Kidney glomerular epithelial cell (primary cell): Measurements from ENCODE around the gene FAM228B.
"Not testable (repeated sequence)": the region's sequence is repeated elsewhere in the genome, so short reads cannot be mapped to it uniquely, and the experiment has no call there.

Experiments
- DNase-seq: peaks from one replicate; lab custom pipeline; 2025; lab: John Stamatoyannopoulos, UW

FAM228B gene

DNA sequence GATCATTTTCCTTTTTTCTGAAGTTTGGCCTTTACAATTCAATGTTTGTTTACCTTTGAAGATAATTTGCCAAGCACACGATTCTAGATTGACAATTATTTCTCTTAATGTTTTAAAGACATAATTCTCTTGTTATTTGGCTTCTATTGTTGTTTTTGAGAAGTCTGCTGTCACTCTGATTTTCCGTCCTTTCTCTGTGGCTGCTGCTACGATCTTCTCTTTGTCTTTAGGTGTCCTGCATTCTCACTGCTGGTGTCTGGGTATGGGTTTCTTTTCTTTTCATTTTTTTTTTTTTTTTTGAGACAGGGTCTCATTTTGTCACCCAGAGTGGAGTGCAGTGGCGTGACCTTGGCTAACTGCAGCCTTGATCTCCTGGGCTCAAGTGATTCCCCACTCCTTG, 36.4 kb downstream of the FAM228B start:
- DNase-seq, result no peak

DNA sequence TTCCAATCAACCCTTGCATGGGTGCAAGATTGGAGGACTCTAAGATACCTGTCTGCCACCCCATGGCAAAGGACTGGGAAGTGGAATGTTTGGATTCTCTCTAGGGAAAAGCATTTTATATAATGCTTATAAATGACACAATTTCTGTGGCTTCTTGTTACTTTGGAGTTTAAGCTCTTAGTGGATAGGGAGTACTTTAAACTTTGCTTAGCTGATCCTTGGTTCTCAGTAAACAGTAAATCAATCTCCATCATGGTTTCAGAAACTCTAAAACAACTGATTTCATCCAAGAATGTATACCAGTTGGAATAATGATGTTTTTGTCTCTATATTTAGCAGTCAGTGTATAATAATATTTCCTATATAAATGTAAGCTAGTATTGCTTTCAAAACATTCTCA, 37.5 kb downstream of the FAM228B start:
- DNase-seq, result no peak

DNA sequence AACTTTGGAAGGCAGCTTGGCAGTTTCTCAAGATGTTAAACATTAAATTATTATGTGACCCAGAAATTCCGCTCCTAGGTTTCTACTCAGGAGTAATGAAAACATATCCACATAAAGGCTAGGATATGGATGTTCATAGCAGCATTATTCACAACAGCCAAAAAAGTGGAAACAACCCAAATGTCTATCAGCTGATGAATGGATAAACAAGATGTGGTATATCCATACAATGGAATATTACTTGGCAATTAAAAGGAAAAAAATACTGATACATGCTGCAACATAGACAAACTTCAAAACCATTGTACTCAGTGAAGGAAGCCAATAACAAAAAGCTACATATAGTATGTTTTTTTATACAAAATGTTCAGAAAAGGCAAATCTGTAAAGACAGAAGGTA, 39.2 kb downstream of the FAM228B start:
- no peak for DNase-seq

DNA sequence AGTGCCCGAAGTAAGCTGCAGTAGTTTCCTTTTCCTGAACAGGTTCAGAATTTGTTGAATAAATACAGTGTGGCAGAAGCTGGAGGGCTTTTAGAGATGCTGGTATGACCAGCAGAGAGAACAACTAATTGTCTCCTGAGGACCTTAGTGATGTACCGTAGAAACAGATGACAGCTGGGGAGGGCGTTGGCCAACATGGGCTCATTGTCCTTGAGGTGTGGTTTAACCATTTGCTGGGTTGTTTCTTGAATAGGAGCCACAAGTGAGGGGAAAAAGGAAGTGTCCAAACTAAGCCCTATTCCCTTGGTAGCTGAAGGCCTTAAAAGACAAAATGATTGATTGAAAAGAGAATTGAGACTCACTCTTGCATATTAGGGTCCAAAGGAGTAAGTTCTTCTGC, 39.9 kb downstream of the FAM228B start:
- DNase-seq, result no peak

DNA sequence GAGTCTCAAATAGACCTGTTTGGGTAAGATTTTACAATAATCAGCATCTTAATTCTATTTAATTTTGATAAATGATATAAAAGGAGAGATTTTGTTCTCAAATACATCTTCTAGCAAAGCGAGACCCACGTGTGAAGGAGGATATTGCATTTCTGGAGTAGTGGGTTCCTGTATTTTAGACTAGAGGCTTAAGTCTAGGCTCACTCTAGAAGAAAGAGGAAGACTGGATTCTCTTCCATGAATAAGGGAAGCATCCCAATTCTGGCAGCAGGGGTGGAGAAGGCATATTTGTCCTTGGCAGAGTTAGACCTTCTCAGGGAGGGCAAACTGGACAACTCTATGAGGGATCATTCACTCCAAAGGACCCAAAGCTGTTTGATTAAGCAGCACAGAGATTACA, 40.3 kb downstream of the FAM228B start:
- DNase-seq, result no peak

DNA sequence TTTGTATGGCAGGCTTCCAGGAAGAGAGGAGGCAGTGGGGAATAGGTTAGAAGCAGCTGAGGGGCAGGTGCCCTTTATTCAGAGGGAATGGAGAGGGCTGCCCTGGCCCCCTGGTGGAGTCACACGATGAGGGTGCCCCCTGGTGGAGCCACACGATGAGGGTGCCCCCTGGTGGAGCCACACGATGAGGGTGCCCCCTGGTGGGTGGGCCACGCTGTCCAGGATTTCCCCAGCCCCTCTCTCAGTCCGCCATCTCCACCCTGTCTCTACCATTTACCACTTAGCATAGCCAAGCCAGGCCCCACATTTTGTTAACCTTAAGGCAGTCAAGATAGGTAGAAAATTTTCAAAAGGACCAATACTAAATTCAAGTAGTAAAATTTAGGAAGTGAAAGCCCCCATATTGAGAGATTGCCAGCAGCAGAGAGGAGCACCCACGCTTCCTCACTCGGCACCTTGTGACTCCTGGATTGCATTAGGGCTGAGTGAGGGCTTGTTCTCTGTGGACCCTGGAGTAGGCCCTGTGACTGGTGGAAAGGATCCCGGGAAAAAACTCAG, 41.2 kb downstream of the FAM228B start:
- DNase-seq, result no peak

DNA sequence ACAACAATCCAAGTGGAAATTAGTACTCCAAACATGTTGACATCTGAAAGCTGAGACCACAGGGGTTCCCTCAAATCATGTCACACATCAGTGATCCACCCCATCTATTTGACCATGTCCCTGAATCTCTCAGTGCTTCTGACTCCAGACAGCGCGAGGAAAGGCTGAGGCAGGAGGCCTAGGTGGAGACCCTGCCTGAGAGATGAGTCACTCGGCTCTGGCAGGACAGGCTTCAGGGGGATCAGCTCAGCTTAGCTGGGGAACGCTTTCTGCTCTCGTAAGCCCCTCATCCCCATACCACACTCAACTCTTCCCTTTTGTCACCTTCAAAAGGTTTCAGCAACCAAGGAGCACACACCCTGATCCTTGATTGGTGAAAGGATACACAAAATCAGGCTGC, 45.8 kb downstream of the FAM228B start:
- no peak for DNase-seq

DNA sequence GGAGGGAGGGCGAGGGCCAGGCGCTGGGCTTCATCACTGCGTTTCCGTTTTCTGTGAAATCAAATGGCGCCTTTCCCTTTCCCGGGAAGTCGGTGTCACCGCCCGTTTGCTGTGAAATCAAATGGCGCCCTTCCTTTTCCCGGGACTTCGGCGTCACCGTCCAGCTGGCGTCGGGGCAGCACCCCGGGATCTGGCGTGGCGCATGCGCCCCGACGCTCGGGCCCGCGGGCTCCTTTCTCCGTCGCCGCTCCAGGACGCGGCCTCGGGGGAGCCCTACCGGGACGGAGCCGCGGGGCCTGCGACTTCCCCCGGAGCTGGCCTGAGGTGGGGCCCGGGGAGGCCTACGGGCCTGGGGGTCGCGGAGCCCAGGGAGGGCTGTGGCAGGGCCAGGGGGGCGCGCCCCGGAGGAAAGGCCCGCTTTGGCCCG, 51.6 kb downstream of the FAM228B start, which contains the start of gene FAM228A:
FAM228A (plus strand) TSS at position 203 of the 427 bp plus-strand sequence. CDS start 428 bp downstream, outside the sequence.
- DNase-seq, result no peak

DNA sequence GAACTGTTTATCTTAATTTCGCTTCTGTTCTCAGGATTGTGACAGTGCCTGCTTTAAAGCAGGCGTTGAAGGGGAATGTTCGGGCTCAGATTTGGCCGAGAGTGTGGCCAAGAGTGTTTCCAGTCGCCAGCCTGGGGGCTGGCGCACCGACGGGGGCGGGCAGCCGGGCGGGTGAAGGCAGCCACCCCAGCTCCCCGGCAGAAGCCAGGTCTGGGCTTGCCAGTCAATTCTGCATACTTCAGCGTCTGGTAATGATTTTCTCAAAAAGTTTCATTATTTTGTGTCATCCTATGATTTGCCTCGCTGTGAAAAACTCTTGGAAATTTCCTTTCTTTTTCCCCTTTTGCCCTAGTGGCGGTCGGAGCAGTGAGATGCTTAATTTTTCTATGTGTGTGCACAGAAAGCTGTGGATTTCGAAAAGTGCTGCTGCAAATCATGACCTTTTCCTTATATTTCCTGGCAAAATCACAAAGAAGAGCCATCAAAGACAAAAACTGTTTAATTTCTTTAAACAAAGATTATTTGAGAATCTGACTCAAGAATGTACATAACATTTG, 52.4 kb downstream of the FAM228B start:
- no peak for DNase-seq

DNA sequence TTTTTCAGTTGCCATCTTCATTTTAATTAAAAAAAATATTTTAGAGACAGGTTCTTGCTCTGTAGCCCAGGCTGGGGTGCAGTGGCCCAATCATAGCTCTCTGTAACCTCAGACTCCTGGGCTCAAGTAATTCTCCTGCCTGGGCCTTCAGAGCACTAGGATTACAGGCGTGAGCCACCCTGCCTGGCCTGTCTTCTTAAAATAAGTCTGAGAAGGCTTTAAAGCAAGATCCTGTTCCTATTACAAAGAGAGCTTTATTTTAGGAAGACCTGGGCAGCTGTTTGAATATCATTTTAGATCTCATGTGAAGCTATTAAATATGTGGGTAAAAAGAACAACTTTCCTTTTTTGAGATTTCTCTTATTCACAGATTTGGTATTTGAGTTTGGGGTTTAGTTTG, 53.1 kb downstream of the FAM228B start:
- DNase-seq, result no peak

DNA sequence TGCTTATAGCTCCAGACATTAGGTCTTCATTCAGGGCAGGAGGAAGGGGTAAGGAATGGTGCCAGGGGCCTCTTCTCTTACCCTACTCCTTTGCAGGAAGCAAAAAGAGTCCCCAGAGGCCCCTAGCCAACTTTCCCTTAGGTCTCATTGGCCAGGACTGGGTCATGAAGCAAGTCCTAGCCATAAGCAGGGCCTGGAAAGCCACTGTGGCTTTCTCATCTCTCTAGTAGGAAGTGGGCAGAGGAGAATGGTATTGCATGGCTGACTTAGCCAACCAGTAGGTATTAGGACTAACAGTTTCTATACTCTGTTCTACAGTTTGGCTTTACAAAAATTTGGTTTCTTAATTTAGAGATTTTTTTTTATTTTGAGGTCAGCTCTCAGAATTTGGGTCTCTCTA, 56.4 kb downstream of the FAM228B start:
- no peak for DNase-seq

DNA sequence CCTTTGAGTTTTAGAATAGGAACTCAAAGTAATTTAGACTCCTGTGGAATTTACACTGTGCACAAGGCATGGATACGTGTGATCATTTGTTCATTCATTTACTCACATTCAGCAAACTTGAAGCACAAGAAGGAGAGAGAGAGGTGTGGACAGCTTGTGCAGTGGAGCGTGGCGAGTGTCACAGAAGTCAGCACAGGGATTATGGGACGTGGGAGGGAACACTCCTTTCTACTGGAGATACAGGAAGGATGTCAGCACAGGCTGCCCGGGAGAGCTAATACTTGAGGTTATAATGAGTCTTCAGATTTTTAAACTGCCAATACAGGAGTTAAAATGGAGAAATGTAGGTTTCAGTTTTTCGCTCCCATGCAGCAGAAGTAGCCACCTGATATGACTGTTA, 58.6 kb downstream of the FAM228B start:
- DNase-seq, result peak; percentile 10

DNA sequence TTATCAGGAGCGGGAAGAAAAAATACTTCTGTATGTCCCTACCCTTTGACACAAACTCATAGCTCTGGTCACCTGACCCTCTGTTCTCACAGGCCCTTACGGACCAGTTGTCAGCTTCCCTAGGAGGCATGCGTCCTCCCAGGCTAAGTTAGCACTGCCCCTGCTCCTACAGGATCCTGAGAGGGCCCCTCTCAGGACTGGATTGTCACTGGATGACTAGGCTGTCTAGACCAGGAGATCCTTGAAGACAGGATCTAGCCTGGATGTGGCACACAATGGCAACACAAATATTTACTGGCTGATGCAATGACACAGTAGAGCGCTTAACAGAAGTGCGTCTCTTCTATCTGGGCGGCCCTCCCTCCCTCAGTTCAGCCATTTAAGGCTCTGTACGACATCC, 59.2 kb downstream of the FAM228B start:
- no peak for DNase-seq

DNA sequence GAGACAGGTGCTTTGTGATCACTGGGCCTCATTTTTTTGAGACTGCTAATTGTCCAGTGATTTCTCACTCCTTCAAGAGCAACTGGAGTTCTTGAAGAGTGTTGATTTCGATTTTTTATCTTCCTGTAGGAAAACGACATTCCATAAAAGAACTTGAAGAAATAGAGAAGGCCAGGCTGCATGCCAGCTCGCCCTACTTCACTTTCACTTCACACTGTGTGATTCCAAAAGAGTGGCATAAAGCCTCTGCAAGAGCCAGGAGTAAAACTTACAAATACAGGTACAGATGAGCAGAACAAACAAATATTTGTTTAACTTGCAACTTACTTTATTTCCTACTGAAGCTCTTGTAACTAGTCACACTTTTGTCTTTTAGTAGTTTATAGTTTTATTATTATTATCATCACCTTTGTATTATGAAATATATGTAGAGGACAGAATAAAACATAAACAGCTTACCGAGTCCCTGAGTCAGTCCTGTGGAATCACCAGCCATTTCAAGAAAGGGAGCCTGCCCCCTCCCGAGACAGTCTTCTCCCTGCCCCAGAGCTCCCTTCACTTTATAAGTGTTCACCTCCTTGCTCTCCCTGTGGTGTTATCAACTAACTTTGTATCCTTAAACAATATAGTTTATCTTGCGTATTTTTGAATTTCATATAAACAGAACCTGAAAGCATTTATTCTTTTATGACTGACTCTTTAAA, 60.2 kb downstream of the FAM228B start:
- DNase-seq, result no peak

DNA sequence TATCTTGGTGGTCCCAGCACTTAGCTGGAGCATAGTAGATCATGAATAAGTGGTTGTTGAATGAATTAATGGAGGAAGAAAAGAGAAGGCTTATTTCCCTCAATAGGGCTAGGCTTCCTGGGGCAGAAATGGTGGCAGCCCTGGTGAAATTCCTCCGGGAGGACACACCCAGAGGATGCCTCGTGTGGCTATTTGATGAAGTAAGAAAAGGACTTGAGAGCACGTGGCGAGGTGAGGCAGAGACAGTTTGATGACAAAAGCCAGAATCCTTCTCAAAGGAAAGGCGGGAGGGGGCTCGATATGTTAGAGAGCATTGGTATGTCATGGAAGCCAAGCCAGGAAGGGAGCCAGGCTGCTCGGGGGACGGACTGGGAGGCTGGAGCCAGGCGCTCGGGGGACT, 66.3 kb downstream of the FAM228B start:
- no peak for DNase-seq

DNA sequence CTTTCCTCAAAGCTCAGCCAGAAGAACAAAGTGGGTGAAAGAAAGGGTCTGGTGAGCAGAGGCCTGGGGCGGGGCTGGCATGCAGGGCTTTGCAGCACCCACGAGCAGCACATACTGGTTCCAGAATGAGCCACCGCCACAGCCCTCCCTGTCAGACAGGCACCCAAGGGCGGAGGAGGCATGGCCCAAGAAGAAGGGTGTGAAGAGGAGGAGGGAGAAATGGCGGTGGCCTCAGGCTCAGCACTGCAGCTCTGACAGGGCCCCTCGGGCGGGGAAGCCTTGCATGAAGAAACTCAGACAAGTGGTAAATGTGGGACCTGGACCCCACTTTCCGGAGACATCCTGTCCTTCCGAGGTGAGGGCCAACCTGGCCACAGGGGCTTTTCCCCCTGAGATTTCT, 67.2 kb downstream of the FAM228B start:
- DNase-seq, result no peak

DNA sequence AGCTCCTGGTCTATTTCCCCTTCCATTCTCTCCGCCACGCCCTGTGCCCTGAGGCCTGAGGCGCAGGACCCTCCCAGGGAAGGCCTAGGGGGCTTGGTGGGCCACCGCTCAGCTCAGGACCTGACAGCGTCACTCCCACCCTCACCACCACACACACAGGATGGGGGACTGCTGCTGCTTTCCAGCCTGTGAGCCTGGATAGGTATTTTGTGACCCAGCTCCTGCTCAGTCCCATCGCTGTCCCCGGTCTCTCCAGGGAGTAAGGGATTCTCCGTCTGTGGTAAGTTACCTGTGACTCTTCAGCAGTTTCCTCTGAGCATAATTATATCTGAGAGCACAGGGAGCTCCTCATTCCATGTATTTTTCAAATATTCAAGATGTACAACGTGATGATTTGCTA, 67.9 kb downstream of the FAM228B start:
- DNase-seq, result no peak

DNA sequence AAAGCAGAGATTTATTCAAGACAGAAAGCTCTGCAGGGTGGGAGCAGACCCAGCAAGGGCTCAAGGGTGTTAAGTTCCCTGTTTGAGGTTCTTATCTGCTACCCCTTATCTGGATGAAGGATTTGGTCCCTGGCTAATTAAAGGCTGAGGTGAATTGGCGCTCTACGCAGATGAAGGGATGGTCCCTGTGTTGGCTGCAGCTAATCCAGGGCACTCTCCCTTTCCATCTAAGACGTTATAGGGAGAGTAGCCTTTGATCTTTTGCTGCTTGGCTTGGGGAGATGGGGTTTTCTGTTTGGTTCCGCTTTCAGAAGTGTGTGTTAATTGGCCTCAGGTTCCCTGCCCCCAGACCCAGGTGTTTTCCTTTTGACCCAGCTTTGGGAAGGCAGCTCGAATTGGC, 68.6 kb downstream of the FAM228B start:
- no peak for DNase-seq

DNA sequence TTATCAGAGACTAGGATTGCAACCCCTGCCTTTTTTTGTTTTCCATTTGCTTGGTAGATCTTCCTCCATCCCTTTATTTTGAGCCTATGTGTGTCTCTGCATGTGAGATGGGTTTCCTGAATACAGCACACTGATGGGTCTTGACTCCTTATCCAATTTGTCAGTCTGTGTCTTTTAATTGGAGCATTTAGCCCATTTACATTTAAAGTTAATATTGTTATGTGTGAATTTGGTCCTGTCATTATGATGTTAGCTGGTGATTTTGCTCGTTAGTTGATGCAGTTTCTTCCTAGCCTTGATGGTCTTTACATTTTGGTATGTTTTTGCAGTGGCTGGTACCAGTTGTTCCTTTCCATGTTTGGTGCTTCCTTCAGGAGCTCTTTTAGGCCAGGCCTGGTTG, 73.9 kb downstream of the FAM228B start:
- not testable (repeated sequence) for DNase-seq

DNA sequence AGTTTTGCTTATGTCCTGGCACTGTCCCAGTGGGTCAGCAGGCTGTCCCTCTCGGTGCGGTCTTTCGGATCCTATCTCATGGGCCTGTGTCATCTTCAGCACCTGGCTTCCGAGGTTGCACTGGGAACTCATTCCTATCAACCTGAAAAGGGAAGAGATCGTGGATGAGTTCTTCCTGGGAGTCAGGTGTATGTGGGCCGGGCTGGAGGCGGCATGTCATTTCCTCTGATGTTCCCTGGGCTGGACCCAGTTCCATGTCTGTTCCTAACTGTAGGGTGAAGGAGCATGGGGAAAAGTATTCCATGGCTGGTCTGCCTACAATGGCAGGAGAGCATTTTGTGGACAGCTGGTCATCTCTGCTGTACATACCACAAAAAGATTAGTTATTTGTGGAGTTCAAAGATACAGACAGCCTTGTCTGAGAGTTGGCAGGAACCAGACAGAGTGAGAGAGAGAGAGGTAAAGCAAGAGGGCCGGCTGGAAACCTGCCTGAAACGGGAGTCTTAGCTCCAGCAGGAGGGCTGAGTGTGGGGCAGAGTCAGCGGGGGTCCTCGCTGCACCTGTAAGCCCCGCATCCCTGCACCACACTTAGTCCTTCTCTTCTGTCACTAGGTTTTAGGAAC, 76.8 kb downstream of the FAM228B start:
- DNase-seq, result no peak

DNA sequence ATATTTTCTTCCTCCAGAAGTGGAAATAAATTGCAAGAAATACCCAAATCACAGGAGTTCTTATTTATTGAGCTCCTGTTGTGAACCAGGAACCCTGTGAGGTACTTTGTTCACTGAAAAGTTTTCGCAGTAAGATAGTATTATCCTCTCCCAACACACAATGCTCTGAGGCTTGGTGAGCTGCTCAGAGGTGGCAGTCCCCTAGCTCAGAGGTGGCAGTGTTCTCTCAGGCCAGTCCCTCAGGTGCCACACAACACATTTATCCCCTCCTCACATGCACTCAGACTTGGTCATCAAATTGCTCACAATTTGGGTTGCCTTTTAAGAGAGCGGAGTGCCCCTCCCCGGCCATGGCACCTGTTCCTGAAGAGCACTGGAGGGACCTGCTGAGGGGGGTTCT, 77.5 kb downstream of the FAM228B start:
- no peak for DNase-seq

DNA sequence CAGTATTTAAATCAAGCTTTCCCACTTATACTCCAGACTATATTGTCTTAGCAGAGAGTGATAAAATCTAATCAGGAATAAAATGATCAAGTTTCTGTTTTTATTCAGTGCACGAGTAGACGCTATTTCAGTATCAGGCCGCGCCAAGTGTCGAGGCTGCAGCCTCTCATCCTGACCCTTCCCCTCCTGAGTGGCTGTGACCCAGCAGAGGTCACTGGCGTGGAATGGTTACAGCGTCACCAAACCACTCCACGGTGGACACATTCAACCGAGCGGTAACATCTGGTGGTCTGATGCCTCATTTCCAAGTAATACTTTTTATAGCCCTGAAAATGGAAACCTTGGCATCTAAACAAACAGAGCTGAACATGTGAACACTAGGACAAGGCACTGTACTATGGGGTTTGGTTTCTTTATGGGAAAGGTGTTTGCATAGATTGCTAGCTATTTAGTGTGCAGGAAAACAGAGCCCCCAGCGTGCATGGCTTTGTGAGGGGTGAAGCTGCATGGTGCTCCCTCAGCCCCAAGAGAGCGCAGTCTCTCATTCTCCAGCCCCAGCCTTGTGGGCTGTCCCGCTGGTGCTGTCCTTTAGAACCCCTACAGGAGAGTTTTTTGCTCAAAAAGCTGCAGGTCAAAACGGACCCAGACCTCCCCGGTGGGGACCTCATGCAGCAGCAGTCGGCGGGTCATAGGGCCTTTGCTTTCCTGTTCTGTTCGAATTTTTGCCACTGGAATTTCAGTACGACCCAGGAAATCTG, 79.9 kb downstream of the FAM228B start:
- DNase-seq, result no peak

DNA sequence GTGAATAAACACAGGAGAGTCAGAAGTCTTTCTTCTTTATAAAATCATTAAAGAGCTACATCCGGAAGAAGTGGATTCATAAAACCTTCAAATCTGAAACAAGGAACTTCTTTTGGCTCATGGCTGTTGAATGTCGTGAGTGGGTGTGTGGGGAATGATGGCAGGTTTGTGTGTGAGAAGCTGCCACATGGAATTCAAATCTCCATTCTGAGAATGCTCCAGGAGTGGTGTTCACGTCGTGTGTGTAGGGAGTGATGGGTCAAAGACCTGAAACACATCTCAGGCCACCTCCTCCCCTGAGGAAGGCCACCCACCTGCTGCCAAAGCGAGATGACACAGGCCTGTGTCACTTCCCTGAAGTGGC, 80.5 kb downstream of the FAM228B start:
- no peak for DNase-seq
